HUDEP-2 (cell line): Measurements from ENCODE around the gene PXYLP1.

Source experiments
- DNase-seq, 76 experiments: peaks; one replicate each; lab custom pipeline; 2025; ENCODE audit not compliant: unreplicated experiment in 76 of 76; lab: John Stamatoyannopoulos, UW

Gene PXYLP1

DNA sequence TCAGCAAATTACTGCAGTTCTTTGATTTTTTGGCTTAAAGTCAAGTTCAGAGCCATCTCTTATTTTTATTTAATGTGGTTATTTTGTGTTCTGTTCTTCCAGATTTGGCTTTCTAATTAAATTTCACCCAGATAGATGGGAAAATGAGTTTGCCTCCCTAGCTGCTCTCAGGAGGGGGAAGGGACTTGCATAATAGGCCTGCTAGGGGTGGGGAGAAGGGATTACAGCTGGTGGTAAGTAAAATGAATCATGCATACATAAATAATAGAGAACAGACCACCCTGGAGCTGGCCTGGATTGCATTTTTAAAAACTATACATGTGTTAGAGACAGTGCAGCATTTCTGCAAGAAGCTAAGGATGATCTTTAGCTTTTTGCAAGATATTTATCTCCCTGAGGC lies 3.9 kb upstream of the PXYLP1 start:
- DNase-seq = no peak

DNA sequence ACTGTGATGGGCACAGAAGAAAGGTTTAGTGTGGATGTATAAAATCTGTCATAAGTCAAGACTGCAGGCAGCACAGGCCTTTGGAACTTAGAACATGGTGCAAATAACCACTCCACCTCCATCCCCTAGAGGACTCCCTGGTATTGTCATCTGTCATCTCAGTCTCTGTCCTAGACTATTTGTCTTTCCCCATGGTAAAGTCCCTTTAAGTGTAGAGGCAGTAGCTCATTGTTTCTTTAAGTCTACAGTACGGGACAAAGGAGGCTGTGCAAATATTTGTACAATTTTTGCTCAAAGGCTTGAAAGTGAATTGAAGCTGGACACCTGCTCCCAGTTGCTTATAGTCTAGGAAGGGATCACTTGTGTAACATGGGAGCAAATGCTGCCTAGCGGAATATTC lies 3.2 kb upstream of the PXYLP1 start:
- no peak for DNase-seq

DNA sequence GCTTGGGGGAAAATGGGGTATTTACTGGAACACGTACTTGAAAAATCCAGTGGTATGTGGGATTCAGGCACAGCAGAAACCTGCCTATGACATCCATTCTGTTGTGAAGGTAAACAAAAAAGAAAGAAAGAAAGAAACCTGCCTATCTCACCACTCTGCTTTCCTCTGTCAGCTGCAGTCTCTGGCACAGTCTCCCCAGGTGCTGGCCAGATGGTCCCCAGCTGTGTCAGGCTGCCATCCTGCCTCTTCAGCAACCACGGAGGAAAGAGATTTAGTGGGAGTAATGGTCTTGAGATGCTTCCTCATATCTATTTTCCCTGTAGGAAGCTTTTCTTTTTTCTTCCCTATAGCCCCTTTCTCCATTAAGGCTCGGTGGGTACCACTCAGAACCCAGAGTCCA lies 2.5 kb upstream of the PXYLP1 start:
- DNase-seq = no peak

DNA sequence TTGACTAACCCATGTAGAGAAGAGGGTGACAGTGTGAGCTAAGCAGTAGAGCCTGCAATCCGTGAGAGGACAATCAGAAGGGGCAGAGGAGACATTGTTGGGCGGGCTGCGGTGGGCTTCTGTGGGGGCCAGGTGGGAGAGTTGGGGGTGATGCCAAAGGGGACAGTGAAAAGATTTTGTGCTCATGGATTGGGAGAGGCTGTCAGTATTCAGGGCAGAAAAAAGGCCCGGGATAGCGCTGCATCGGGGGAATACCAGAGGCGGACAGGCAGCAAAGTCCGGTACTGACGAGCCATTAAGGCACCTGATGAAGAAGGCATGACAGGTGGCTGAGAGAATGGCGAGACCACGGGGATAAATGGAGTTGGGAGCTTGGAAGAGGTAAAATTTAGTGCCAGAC lies 1.3 kb upstream of the PXYLP1 start:
- no peak for DNase-seq

DNA sequence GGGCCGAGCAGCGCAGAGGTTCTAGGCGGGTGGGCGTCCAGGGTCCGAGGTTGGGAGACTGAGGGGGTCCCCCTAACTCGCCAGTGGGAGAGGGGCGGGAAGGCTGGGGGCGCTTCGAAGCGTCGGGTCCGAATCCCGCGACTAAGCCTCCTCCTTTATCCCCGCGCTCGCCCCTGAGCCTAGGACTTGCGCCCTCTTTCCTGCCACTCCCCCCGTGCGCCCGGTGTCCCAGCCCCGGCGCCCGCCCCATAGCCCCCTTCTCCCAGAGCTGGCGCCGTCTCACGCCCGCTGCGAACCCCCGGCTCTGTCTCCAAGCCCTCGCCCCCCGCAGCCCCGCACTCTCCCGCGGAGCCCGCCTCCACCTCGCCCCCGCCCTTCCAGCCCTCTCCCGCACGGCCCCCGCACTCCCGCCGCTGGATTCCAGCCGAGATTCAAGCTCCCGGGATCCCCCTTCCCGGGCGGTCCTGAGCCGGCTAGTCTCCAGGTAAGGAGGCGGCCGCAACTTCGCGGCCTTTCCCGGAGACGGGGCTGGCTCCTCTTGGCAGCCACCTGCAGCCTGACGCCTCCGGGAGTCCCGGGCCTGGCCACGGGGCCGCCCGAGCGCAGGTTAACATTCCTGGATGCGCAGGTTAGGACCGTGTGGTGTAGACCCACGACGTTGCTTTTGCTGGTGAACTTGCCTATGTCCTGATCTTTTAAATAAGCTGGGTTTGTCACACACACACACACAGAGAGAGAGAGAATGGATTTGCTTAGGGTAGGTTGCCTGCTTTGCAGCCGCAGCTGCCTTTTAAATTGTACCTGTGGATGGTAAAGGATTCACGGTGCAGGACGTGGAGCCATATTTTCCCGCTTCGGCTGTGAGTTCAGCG lies 563 bp downstream of the PXYLP1 start:
- DNase-seq = peak in 1 of 76 experiments; percentile 8

DNA sequence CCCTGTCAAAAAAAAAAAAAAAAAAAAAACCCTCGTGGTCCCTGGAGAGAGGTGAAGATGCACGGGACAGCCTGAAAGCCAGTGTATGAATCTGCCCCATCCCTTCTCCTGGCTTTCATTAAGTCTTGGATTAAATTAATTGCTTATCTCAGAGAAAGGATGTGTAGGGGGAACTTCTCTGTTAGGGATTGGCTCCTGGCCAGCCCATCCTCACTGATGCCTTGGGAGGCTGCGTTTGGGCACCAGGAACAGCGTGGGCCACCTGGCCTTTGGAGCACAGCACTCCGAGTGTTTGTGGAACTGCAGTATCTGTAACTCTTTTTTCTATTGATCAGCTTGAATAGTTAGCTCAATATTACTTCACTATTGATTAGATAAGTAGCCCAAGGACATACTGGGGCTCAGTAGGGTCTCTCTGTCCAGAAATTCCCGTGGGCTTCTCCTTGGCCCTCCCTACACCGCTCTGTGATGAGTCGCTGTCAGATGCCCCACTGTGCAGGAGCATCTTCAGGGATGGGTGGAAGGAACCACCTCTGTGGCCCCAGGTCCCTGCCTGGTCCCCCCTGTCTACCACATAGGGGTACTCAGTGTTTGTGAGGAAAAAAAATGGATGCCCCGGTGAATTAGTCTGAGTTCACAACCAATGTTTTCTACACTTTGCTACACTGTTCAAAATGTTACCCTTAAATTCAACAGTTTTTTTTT lies 2.0 kb downstream of the PXYLP1 start:
- DNase-seq = no peak

DNA sequence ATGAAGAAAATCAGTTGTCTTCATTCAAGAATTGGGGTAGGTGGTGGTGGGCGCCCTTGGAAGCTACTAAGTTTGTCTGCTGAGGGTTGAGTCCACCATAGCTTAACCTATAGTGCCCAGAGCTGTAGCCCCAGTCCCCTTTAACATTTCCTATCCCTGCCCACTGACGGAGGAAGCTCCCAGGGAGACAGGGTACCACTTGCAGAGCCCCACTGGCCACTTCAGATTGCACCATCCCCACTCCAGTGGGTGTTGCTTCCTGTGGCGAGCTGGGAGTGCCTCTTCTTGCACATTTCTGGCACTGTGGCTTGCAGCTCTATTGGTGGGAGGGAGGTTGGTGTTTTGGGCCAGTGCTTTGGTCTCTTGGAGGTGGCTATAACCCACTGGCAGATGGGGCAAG lies 2.7 kb downstream of the PXYLP1 start:
- DNase-seq = no peak

DNA sequence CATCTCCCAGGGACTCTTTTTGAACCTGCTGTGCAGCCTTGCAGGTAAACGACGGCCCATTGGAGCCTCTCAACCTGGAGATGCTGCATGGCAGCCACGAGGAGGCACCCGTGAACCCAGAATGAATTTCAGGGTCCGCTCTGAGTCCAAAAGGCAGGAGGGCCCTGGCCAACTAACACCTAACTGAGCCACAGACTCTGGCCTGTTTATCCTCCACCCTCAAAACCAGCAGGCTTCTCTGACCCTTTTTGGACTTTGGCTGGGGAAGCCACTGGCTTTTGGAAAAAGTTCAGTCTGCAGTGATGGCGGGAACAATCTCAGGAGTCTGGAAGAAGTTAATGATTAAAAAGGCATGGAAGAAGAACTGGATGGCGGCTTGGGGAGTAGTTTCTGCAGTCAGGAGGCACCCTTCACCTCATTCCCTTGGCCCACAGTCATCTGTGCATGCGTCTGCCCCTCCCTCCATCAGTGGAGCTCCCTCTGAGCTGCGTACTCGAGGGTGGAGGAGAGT lies 4.1 kb downstream of the PXYLP1 start:
- DNase-seq = no peak

DNA sequence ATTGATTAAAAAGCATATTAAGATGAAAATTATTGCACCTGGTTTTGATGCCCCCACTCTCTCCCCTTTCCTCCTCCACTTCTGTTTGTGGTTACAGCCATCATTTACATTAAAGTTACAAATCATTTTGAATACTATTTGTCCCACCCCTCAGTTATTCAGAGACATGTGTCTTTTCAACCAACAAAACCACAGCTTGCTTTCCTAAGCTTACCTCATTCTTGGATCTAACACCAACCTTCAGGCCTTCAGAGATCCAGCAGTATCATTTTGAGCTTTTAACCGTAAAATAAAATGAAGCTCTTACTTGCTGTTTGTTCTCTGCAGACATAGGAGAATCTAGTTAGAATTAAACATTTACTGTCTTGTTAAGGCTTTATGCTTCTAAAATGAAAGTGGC lies 4.7 kb downstream of the PXYLP1 start:
- DNase-seq = no peak

DNA sequence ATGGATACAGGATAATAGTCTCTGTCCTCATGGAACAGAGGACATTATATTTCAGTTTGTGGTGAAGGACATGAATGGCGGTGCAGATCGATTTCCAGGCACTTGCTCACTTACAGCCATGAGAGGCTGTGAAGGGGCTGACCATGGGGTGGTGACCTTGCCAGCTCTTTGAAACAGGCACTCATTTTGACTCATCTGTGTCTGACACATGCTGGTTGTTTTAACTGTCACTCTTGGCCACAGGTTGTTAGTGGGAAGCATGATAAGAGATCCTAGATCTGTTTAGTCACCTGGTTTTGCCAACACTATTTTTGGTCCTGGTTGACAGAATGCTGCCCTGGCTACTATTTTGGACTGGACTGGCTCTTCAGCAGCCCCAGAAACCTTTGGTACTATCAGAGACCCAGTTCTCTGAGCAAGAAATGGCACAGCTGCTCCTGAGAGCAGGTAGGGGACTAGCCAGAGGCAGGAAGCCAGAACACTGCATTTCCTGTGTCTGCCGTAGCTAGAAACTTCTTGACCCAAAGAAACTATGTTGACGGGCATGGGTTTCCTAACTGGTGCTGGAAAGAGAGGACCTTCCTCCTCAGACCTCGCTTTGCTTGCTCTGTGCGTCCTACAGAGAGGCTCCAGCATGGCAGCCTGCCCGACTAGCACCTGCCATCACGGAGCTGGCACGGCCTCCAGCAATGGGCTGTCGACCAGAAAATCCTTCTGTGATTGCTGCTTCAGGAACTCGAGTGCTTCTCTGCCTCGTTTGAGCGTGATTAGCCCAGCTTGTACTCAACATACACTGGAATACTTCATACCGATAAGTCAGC lies 6.3 kb downstream of the PXYLP1 start:
- no peak for DNase-seq

DNA sequence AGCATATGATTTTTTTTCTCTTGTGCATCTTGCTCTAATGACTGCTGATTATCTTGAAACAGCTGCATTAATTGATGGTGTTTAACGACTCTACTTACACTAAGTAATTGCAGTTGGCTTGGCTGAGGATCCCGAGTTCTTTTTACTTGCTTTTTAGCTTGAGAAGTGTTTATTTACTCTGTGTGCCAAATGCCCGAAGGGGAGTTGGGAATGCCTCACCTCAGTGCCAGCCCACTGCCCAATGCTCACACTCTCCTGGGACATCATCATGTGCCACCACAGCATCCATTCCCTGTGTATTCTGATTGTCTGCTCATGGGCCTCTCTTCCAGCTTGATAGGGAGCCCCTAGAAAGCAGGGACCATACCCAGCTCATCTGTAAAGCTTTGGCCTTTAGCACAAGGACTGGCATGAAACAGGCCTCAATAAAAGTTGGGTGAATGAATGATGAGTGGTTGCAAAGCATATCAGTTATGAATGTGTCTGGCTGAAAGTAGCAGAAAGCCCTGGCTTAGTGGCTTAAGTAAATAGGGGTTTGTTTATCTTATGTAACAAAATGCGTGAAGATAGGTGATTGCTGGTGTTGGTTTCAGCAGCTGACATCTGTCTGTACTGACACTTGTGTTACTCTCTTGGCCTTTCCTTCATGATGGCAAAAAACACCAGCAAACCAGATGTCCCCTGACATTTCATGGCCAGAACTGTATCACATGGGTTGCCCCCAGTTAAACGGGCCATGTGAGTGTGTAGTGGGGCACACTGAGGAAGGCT lies 8.1 kb downstream of the PXYLP1 start:
- no peak for DNase-seq

DNA sequence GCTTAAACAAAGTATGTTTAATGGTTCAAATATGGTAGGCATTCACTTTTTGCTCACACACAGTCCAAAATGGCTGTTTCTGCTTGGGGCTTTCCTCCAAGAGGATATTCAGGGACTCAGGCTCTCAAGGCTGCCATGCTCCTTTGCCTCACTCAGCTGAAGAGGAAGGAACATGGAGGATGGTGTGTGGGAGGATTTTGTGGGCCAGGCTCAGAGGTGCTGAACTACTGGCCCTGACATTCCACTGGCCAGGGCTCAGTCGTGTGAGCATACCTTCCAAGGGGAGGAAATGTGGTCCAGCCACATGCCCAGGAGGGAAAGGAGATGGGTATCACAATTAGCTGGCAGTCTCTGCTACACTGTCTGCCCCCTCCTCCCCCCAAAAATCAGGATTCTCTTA lies 8.7 kb downstream of the PXYLP1 start:
- no peak for DNase-seq

DNA sequence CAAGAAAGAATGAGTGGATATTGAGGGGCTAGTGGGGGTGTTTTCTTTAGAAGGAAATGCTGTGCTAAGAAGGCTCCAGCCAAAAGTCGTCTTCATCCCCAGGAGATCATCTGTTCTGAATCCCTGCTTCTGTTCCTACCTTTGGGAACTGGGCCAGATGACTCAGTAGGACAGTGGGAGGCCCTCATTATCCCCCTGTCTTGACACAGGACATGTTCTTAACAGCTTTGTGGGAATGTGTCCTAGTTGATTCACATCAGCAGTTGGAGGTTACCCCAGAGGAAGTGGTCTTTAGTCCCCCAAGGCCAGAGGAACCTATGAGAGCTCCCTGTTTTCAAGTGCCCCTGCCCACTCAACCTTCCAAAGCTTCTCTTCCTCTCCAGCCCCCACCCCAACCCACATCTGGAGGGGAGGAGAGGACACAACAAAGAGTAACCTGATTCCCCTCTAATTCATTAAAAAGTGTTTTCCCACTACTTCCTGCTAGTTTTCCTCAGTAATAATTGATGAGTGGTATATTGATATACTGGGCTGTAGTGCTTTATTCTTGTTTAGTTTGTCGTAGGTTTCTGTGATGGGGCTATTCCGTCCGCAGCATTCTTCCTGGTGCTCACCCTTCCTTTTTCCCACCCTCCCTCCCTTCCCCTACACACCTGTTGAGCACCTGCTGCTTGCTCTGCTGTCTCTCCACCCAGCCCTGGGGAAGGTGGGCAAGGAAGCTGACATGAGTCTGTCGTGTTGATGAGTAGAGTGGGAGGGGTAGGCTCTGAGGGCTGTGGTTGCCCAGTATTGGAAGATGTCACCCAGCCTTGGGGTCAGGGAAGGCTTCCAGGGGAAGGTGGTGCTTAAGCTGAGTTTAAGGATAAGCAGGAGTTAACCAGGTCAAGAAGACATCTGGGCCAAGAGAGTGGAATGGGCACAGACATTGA lies 9.3 kb downstream of the PXYLP1 start:
- DNase-seq = no peak

DNA sequence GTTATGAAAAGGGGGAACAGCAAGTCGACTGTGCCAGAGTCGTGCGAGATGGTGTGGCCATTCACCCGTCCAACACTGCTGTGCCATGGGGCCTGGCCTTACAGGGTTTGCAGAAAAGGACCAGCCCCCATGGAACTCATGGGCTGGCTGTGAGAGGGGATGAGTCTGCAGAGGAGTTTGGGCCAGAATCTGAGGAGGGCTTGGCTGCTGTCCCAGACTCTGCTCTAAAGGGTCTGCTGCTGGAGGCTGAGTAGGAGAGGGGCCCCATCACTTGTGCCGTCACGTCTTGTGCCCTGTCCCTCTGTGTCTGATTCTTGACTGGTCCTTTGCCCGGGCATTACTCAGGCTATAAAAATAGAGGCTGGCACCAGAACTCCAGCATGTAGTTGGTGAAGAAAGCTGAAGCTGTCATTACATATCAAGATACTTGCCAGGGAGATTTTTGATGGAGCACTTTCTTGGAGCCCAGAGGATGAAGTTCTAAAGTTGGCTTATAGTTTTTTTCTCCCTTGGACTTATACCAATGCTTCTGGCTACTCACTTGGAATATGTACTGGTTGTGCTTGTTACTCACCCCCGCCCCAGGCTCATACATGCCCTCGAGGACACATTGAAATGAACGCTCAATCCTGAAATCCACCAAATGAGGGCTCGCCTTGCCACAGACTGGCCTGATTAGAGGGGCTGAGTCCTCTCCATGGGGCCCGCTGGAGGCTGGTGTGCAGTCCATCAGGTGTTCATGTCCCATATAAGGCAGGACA lies 10.2 kb downstream of the PXYLP1 start:
- DNase-seq = no peak

DNA sequence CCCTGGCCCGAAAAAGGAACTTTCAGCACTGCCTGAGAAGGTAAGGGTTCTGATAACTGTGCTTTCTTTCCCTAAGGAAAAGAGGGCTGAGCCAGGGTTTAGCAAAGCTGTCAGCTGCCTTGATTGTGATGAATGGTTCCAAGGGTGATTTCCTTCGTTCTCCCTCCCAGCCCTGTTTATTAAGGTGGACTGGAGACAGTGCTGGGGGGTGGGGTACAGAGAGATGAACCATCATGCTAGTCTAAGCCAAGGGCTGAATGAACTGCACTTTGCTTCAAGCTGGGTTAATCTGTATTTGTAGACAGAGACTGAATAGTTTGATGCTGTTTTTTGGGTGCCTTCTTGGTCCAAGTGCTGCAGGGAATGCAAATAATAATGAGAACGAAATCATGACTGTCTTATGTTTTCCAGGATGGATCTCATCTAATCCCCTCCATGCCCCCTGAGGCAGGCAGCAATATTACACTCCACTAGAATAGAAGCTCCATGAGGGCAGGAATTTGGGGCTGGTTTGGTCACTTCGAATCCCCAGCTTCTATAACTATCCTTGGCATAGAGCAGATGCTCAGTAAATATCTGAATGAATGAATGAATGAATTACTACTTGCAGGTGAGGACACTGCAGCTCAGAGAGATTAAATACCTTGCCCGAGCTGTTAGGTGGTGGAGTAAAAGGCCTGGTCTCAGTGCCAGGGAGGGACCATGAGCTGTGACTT lies 10.9 kb downstream of the PXYLP1 start:
- no peak for DNase-seq

DNA sequence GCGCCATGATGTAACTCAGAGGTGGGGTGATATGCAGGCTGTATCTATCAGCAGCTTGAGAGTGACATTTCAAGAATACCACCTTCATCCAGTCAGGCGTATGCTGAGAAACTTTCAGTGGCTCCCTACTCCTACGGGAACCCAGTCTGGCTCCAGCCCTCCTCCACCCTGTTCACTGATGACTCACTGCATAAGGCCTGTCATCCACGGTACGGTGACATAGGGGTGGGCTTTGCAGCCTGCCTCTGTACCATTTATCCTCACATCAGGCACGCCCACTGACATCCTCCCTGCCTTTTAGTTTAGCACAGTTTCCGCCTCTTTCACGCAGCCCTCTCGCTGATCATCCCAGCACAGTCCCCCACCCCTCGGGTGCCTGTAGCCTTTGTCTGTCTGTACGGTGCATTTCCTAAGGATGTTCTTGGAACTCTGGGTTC lies 11.7 kb downstream of the PXYLP1 start:
- no peak for DNase-seq

DNA sequence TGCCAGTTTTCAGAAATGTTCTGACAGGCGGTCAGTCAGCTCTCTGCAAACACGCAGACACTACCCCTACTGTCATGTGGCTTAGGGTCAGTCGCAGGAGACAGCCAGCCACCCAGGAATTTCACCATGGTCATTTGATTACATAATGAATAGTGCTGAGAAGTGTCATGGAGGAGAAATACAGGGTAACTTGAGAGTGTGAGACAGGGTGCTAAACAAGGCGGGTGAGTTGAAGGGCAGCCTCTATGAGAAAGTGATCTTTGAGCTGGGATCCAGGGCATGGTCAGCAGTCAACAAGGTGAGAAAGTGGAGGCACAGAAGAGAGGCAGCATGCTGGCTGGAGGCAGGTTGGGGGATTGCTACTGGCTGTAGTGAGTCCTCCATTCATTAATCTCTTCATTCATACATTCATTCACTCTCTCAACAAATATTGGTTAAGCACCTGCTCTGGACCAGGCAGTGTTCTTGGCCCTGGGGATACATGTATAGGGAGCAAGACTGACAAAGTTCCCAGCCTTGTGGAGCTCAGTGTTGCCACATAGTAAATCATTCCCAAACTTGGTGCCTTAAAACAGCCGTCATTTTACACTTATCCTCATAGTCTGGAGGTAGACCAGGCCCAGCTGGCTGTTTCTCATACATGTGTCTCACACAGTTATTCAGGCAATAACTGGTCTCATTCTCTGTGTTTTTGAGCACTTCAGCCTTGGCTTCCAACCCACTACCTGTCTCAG lies 14.8 kb downstream of the PXYLP1 start:
- DNase-seq = no peak
